DOHH2 (cell line): ENCODE data around the gene MYH6.
"Not testable (repeated sequence)": the region's sequence is repeated elsewhere in the genome, so short reads cannot be mapped to it uniquely, and the experiment has no call there.

Experiments
- H3F3A ChIP-seq: fragments of 200-600 bp; sonication (generic), shearing (Covaris generic); 2 replicates; pipeline ENCODE4 v1.6.0; 2016; ENCODE audit warnings: antibody characterized with exemption, mild to moderate bottlenecking; ENCODE audit not compliant: control insufficient read depth, insufficient read depth
- H3K27ac ChIP-seq: fragments of 200-600 bp; sonication (generic); 2 replicates; pipeline ENCODE4 v1.5.1; 2014; ENCODE audit warnings: low read depth, mild to moderate bottlenecking, low read length, moderate library complexity
- H3K27me3 ChIP-seq: fragments of 200-600 bp; sonication (generic); 2 replicates; pipeline ENCODE4 v1.6.1; 2014; ENCODE audit warnings: mild to moderate bottlenecking, low read length, mixed read lengths; ENCODE audit not compliant: control insufficient read depth
- H3K36me3 ChIP-seq: fragments of 200-600 bp; sonication (generic); 2 replicates; pipeline ENCODE4 v1.6.1; 2014; ENCODE audit warnings: mild to moderate bottlenecking, low read length, moderate library complexity, mixed read lengths; ENCODE audit not compliant: control insufficient read depth
- H3K4me1 ChIP-seq: fragments of 200-600 bp; sonication (generic); 2 replicates; pipeline ENCODE4 v1.6.1; 2014; ENCODE audit warnings: mild to moderate bottlenecking, low read length, mixed read lengths; ENCODE audit not compliant: control insufficient read depth
- H3K4me2 ChIP-seq: fragments of 200-600 bp; sonication (generic); 2 replicates; pipeline ENCODE4 v1.6.0; 2014; ENCODE audit warnings: mild to moderate bottlenecking, low read length, moderate library complexity
- H3K4me3 ChIP-seq: fragments of 200-600 bp; sonication (generic); 2 replicates; pipeline ENCODE4 v1.5.1; 2014; ENCODE audit warnings: mild to moderate bottlenecking, low read length, mixed read lengths
- H3K79me2 ChIP-seq: fragments of 200-600 bp; sonication (generic); 2 replicates; pipeline ENCODE4 v1.6.1; 2014; ENCODE audit warnings: mild to moderate bottlenecking, low read length, mixed read lengths; ENCODE audit not compliant: control insufficient read depth
- H3K9me2 ChIP-seq: fragments of 200-600 bp; sonication (generic); replicated peaks from 2 replicates; pipeline ENCODE4 v1.6.1; 2014; ENCODE audit warnings: mild to moderate bottlenecking, low read length, mixed read lengths; ENCODE audit not compliant: control insufficient read depth
- H3K9me3 ChIP-seq: fragments of 200-600 bp; sonication (generic); 2 replicates; pipeline ENCODE4 v1.6.1; 2014; ENCODE audit warnings: antibody characterized with exemption, low read length, mixed read lengths; ENCODE audit not compliant: control insufficient read depth, insufficient read depth
- H4K20me1 ChIP-seq: fragments of 200-600 bp; sonication (generic); 2 replicates; pipeline ENCODE4 v1.6.0; 2014; ENCODE audit warnings: low read depth, mild to moderate bottlenecking, antibody characterized with exemption, low read length, moderate library complexity; ENCODE audit not compliant: control insufficient read depth, insufficient read depth
- EZH2phosphoT487 ChIP-seq: fragments of 200-600 bp; sonication (generic); IDR thresholded peaks from 2 replicates; pipeline ENCODE4 v1.6.1; 2017; ENCODE audit warnings: borderline replicate concordance, mild to moderate bottlenecking, antibody characterized with exemption, low read length, moderate library complexity, mixed read lengths
- TF ChIP-seq, protein P1 (sequence below): fragments of 200-600 bp; sonication (generic); IDR thresholded peaks from one replicate; pipeline ENCODE4 v1.5.1; 2014; ENCODE audit warnings: antibody characterized with exemption, mild to moderate bottlenecking, low read depth, low read length; ENCODE audit not compliant: poor library complexity, severe bottlenecking

Gene MYH6

DNA sequence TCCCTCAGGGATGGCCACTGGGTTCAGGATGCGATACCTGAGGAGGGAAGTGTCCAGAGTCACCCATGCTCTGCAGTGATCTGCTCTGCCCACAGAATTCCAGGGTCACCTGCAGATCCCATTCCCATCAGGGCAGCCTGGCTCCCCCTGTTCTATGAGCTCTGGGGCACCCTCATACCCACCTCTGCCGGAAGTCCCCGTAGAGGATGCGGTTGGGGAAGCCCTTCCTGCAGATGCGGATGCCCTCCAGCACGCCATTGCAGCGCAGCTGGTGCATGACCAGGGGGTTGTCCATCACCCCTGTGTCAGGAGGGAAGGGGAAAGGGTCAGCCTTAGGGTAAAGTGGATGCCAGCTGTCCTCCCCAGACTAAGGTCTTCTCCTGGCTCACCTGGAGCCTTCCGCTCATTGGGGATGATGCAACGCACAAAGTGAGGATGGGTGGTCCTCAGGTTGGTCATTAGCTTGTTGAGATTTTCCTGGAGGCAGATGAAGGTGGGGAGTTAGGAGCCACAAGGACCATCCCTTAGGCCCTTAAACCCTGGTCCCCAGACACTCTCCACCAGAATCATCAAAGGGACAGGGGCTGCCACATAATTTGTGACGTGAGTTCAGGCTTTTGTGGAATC is 11.2 kb downstream of the MYH6 start:
- Histone ChIP-seq H3K27ac (no peak overlapping the region), H3K9me2 (no peaks in the 10 kb centered on the region), H3K4me3 (no peak overlapping the region), H3K27me3 (no peaks in the 10 kb centered on the region), H3K4me2 (no peak overlapping the region), H3K9me3 (no peaks in the 10 kb centered on the region), H3F3A (no peaks in the 10 kb centered on the region), H4K20me1 (no peaks in the 10 kb centered on the region), H3K4me1 (no peaks in the 10 kb centered on the region), H3K36me3 (no peaks in the 10 kb centered on the region), H3K79me2 (no peaks in the 10 kb centered on the region)
- TF ChIP-seq EZH2phosphoT487 = no peak
- TF ChIP-seq, protein P1, sequence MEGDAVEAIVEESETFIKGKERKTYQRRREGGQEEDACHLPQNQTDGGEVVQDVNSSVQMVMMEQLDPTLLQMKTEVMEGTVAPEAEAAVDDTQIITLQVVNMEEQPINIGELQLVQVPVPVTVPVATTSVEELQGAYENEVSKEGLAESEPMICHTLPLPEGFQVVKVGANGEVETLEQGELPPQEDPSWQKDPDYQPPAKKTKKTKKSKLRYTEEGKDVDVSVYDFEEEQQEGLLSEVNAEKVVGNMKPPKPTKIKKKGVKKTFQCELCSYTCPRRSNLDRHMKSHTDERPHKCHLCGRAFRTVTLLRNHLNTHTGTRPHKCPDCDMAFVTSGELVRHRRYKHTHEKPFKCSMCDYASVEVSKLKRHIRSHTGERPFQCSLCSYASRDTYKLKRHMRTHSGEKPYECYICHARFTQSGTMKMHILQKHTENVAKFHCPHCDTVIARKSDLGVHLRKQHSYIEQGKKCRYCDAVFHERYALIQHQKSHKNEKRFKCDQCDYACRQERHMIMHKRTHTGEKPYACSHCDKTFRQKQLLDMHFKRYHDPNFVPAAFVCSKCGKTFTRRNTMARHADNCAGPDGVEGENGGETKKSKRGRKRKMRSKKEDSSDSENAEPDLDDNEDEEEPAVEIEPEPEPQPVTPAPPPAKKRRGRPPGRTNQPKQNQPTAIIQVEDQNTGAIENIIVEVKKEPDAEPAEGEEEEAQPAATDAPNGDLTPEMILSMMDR = no peak

DNA sequence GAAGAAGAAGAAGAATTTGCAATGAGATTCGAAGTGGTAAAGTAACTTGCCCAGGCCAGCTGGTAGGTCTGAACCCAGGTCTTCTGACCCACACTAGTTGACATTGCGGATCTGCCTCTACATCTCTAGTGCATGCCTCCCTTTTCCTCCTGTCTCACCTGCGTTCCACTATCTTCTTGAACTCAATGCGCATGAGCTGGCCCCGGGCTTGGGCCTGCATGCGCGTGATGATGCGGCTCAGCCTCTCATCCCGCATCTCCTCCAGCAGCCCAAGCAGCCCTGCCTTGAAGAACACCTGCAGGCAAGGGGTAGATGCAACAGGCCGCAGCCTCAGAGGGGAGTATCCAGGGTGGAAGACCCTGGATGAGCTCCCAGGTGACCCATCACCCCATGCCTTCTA is 11.9 kb downstream of the MYH6 start:
- Histone ChIP-seq H3K9me2 (no peaks in the 10 kb centered on the region), H3K4me1 (no peaks in the 10 kb centered on the region), H3K4me2 (no peak overlapping the region), H3K27ac (no peak overlapping the region), H3F3A (no peaks in the 10 kb centered on the region), H3K27me3 (no peaks in the 10 kb centered on the region), H4K20me1 (no peaks in the 10 kb centered on the region), H3K36me3 (no peaks in the 10 kb centered on the region), H3K4me3 (no peak overlapping the region), H3K9me3 (no peaks in the 10 kb centered on the region), H3K79me2 (no peaks in the 10 kb centered on the region)
- no peak for TF ChIP-seq EZH2phosphoT487
- TF ChIP-seq, protein P1 = no peak

DNA sequence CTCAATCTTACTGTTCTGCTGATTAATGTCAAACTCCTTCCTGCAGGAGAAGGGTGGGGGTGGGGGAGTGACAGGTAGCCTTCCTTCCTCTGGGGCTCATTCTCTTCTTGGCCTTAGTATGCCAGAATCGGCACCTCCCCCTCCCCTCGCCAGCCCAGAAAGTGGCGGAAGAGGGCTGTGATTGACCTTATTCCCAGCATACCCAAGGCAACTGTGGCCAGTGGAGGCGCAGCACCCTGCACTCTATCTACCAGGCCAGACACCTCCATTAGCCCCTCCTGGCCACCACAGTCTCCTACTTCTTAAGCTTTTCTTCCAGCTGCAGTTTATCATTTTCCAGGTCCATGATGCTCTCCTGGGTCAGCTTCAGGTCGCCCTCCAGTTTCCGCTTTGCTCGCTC is 15.5 kb downstream of the MYH6 start:
- Histone ChIP-seq H4K20me1 (no peaks in the 10 kb centered on the region), H3K4me1 (no peaks in the 10 kb centered on the region), H3K9me3 (no peaks in the 10 kb centered on the region), H3K27me3 (no peaks in the 10 kb centered on the region), H3K36me3 (no peaks in the 10 kb centered on the region), H3K4me3 (no peak overlapping the region), H3K79me2 (no peaks in the 10 kb centered on the region), H3K27ac (no peak overlapping the region), H3F3A (no peaks in the 10 kb centered on the region), H3K4me2 (no peak overlapping the region), H3K9me2 (no peaks in the 10 kb centered on the region)
- TF ChIP-seq, protein P1 = no peak
- TF ChIP-seq EZH2phosphoT487 = no peak

DNA sequence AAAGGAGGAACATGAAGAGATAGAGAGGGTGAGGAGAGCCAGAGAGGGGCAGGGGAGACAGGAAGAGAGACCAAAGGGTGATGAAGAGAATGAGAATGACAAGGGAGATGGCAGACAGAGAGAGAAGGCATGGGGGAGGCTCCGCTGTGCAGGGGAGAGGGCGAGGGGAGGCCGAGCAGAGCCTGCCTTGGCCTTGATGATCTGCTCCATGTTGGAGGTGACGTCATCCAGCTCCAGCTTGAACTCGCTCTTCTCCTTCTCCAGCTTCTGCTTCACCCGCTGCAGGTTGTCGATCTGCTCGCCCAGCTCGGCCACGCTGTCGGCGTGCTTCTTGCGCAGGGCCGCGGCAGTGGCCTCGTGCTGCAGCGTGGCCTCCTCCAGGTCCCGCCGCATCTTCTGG is 18.2 kb downstream of the MYH6 start:
- H3K79me2 ChIP-seq, H3K4me3 ChIP-seq, H3K27ac ChIP-seq, H3K4me1 ChIP-seq, H3K9me3 ChIP-seq, H3K27me3 ChIP-seq, H3K4me2 ChIP-seq, H3K9me2 ChIP-seq, H4K20me1 ChIP-seq, H3F3A ChIP-seq, H3K36me3 ChIP-seq: not testable (repeated sequence)
